ENCODE measurements around the gene DIS3L2.
"Not testable (repeated sequence)": the region's sequence is repeated elsewhere in the genome, so short reads cannot be mapped to it uniquely, and the experiment has no call there.

The DIS3L2 gene

GRCh38 chr2:232349546-232349945 lies 388.0 kb downstream of the DIS3L2 start:
- no peak for DNase-seq (ENCODE audit: low read depth)

- DNase-seq (ENCODE audit: low read depth), result no peak
Observed at GRCh38 chr2:232349946-232350635, 388.6 kb downstream of the DIS3L2 start.

- DNase-seq (ENCODE audit: low read depth), result no peak
Observed at GRCh38 chr2:232350804-232351685, 389.5 kb downstream of the DIS3L2 start.

DNA sequence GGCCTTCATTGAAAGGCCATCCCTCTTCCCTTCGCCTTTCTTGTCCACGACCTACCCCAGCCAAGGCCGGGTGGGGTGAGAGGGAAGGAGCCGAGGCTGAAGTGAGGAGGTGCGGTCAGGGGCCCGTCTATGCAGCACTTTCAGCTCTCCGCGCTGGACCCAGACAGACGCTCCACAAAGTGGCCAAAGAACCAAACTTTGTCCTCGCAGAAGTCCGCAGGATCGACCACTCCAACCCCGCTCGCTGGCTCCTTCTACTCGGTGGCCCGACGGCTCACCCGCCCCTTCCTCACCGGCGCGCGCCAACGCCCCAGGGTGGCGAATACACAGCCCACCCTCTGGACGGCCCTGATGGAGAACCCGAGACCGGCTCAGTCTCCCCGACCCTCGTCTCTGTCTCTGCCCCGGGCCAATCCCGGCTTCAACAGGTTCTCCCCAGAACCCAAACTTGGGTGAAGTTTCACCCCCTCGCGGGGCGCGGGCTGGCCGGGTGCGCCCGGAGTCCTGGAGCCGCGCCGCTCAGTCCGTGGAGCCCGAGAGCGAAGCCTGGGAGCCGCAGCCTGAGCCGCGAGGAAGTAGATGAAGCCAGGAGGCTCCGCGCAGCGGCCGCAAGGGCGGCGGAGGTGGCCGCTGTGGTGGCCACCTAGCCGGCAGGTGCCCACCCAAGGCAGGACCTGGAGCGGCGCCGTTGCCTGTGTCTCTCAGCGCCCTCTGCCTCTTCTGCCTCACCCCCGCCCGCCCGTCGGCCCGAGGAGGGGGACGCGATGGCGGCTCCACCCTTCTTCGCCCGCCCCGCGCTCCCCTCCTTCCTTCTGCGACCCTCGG lies 390.4 kb downstream of the DIS3L2 start:
- DNase-seq (ENCODE audit: low read depth), result no peak

DNA sequence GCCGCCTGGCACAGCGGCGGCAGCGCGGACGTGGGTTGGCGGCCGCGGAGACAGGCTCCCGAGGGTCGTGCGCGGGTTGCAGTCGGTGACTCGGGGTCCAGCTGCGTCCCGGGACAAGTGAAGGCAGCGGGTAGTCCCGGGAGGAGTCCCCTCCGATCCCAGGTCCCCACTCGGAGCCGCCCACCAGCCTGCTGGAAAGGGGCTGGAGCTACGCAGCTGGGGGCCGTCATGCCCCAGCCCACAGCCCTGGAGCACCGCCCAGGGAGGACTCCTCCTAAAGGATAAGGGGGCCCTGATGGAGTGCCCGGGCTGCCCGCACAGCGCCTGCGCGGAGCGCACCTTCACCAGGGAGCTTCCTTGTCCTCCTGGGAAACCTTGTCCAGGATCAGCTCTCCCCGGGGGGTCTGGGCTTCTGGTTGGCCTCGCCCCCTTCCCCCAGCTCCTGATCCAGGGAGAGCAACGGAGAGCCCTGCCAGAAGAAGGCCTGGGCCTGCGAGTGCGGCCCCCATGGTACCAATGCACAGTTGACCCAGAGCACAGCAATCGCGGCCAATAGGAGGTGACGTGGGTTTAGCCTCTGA lies 391.1 kb downstream of the DIS3L2 start:
- DNase-seq (ENCODE audit: low read depth), result no peak

- no peak for DNase-seq (ENCODE audit: low read depth)
Observed at GRCh38 chr2:232353096-232353495, 391.6 kb downstream of the DIS3L2 start.

GRCh38 chr2:232353660-232354059 lies 392.1 kb downstream of the DIS3L2 start:
- no peak for DNase-seq (ENCODE audit: low read depth)

DNA sequence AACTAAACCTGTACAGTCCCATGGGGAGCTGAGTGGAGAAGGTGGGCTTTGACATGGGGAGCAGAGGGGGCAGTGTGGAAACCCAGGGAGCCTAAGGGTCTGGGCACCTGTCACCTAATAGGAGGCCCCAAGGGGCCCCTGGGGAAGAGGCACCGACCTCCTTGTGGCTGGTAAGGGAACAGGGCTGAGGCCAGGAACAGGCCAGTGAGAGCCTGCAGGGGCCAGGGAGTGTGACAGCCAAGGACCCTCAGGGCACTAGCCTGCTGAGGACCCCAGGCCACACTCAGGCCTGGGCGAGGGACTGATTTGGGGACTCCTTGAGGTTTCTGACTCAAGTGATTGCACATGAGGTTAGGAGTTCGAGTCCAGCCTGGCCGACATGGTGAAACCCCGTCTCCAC lies 392.6 kb downstream of the DIS3L2 start:
- no peak for DNase-seq (ENCODE audit: low read depth)

DNA sequence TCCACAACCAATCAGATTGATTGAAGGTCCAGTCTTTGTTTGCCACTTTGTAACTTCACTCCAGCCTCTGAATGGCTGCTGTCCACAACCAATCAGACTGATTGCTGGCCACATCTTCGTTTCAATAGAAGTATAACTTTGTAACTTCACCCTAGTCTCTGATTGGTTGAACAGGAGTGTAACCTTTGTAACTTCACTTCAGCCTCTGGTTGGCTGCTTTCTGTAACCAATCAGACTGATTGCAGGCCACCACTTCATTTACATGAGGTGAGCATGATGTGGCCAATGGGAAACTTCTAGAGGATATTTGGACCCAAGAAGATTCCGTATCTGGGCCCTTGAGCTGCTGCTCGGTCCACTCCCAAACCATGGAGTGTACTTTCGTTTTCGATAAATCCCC lies 400.1 kb downstream of the DIS3L2 start:
- DNase-seq (ENCODE audit: low read depth), result no peak

DNA sequence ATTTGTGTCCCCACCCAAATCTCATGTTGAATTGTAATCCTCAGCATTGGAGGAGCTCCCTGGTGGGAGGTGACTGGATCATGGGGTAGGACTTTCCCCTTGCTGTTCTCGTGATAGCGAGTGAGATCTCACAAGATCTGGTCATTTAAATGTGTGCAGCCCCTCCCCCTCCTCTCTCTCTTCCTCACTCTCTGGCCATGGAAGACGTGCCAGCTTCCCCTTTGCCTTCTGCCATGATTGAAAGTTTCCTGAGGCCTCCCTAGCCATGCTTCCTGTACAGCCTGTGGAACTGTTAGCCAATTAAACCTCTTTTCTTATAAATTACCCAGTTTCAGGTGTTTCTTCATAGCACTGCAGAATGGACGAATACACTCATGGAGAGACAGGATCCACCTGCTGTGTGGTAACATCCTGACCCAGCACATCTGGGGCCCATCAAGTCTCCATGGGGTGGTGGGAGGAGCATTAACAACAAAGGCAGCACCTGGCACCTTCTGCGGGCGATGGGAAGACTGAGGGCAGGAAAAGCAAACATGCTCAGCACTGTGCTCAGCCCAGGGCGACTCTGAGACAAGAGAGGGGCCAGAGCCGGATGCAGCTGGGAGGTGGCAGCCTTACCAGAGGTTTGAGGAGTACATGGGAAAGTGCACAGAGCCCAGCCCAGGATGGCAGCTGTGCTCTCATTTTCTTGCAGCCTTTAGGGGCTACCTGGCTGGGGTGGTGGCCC lies 400.8 kb downstream of the DIS3L2 start:
- no peak for DNase-seq (ENCODE audit: low read depth)

GRCh38 chr2:232363064-232363783 lies 401.7 kb downstream of the DIS3L2 start:
- DNase-seq (ENCODE audit: low read depth), result not testable (repeated sequence)

DNA sequence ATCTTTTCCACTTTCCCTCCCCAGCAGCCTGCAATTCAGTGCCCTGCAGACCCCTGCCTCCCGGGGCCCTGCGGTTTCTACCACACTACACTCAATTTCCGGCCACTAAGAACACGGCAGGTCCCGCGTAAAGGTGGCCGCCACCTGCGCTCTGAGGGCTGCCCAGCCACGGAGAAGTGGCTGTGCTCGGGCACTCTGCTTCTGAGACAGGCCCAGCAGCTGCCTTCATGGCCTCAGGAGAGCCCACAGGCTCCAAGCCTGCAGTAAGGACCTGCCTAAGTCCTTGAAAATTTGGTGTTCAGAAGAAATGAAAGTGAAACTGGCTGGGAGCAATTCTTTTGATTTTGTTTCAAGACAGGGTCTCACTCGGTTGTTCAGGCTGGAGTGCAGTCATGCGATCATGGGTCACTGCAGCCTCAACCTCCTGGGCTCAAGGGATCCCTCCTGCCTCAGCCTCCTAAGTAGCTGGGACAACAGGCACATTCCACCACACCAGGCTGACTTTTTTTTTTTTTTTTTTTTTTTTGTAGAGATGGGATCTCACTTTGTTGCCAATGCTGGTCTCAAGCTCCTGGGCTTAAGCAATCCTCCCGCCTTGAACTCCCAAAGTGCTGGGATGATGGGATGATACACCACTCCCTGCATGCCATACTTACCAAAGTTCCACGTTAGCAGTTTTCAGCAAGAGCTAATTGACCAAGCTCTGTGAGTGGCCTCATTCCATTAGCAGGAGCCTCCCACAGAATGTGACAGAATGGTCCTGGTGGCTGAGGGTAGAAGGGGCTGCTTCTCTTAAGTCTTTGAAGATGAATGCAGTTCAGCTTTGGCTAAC lies 402.5 kb downstream of the DIS3L2 start:
- DNase-seq (ENCODE audit: low read depth), result peak; percentile 8

DNA sequence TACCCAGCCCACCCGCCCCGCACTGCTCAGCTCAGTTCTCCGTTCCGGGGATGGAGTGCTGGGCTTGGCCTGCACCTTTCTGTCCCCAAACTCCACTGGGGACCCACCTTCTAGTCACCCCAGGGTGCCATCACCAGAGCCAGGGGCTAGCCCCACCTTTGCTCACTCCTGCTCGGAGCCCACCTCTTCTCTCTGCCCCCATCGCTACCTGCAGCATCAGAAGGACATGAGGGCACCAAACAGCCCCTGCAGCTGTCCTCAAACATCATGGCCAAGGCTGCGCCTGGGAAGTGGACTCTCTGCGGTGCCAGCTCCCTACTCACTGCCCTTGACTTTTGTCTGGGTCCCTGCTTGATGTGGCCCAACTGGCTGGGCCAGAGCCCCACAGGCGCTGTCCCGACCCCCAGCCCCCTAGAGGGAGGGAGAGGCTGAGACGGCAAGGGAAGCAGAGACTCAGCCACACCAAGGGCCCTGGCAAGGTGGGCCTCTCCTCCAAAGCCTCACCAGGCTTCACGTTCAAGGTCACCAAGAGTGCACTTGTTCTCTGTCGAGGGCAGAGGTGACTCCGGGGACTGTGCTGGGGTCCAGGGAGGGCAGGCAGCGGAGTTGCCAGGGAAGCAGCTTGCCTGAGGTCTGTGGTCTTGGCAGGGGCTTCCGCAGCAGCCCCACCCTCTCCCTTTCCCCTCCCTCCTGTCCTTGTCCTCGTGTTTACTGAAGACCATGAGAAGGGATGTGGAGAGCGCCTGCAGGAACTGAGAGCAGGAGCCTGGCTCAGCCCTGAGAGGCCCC lies 403.5 kb downstream of the DIS3L2 start:
- DNase-seq (ENCODE audit: low read depth), result not testable (repeated sequence)

- no peak for DNase-seq (ENCODE audit: low read depth)
Observed at GRCh38 chr2:232365621-232366321, 404.3 kb downstream of the DIS3L2 start.

DNA sequence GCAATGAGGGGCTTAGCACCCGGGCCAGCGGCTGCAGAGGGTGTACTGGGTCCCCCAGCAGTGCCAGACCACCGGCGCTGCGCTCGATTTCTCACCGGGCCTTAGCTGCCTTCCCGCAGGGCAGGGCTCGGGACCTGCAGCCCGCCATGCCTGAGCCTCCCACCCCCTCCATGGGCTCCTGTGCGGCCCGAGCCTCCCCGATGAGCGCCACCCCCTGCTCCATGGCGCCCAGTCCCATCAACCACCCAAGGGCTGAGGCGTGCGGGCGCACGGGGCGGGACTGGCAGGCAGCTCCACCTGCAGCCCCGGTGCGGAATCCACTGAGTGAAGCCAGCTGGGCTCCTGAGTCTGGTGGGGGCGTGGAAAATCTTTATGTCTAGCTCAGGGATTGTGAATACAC lies 404.9 kb downstream of the DIS3L2 start:
- not testable (repeated sequence) for DNase-seq (ENCODE audit: low read depth)

GRCh38 chr2:232367016-232367415 lies 405.5 kb downstream of the DIS3L2 start:
- DNase-seq (ENCODE audit: low read depth), result no peak

DNA sequence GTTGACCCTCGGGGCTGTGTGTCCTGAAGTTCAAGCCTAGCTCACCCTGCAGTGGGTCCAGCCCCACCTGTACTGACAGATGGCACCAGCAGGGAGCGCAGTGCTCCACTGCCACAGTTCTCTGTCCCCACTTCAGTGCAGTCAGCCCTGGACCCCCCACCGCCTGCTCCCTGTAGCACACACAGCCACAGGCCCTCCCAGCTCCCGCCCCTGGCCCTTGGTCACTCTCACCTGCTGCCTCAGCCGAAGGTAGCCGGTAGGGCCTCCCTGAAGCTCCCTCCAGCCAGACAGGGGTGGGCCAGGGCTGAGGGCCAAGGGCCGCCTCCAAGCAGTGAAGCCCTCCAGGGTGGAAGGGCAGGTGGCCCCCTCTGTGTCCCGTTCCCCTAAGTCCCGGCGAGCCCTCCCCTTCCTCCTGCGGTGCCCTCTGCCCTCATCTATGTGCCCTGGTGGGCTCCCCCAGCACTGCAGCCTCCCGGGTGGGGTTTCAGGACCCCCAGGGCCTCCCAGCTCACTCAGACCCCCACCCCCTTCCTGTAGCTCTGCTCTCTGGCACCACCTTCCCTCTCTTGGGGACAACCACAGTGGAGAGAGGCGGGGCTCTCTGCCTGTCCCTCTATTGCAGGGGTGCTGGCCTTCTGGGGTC lies 406.2 kb downstream of the DIS3L2 start:
- no peak for DNase-seq (ENCODE audit: low read depth)

DNA sequence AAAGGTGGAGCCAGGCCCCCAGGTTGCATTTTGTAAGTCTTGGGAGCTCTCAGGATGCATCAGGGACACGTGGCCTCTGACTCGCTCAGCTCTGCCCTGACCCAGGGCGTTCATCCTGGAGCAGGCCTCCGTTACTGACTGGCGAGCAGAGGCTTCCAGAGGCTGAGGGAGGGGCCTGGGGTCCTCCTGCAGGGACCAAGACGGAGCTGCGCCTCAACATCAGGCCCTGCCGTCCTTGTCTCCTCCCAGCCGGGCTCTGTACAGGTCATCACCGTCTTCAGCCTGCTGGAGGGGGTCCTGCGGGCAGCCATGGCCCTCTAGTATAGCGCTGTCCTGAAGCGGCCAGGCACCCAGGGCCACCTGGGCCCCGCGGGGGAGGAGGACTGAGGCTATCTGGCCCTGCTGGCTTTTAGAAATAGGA lies 406.8 kb downstream of the DIS3L2 start:
- no peak for DNase-seq (ENCODE audit: low read depth)

Measured in fibroblast of gingiva (primary cell).